ENCODE data around the gene COMMD2. TPM values are rescaled to one million over a fixed set of nuclear protein-coding genes. Genes with fewer than 3 reads are reported as not detected.

The COMMD2 gene
- total and polyA plus RNA-seq, 10 of the 15 experiments (the other 5 are each of a cell fraction or from before 2014, with no cell fraction given), result 23.0 to 97.0 (median 50.9) TPM

DNA sequence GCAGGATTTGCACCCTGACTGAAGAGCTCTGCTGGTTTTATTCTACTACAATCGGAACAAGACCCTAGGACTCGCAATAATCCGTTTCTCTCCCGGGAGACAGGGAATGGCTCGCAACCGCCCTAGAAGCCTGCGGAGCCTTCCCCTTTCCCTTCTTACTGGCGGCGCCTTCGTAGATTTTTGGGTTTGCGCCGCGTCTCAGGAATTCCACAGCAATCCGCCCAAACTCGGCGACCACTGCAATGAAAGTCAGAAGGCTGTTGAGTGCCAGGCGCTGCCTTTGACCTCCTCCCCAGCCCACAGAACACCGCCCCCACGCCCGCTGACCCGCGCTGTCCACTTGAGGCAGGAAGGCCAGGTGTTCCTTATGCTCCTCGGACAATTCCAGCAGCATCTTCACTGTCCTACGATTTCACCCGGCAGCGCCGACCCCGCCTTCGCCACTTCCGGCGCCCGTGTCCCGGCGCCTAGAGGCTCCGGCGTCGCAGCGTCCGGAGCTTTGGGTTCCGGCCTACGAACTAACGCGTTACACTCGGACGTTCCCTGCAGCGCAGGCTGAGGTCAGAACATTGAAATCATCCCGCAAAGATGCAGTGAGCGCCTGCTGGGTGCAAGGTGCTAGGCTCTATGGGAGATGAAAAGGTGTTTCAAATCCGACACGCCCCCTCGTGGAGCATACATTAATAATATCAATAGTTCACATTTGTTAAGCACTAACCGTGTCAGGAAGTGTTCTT lies at the start of gene COMMD2 (continued):
- TF ChIP-seq, protein P1, sequence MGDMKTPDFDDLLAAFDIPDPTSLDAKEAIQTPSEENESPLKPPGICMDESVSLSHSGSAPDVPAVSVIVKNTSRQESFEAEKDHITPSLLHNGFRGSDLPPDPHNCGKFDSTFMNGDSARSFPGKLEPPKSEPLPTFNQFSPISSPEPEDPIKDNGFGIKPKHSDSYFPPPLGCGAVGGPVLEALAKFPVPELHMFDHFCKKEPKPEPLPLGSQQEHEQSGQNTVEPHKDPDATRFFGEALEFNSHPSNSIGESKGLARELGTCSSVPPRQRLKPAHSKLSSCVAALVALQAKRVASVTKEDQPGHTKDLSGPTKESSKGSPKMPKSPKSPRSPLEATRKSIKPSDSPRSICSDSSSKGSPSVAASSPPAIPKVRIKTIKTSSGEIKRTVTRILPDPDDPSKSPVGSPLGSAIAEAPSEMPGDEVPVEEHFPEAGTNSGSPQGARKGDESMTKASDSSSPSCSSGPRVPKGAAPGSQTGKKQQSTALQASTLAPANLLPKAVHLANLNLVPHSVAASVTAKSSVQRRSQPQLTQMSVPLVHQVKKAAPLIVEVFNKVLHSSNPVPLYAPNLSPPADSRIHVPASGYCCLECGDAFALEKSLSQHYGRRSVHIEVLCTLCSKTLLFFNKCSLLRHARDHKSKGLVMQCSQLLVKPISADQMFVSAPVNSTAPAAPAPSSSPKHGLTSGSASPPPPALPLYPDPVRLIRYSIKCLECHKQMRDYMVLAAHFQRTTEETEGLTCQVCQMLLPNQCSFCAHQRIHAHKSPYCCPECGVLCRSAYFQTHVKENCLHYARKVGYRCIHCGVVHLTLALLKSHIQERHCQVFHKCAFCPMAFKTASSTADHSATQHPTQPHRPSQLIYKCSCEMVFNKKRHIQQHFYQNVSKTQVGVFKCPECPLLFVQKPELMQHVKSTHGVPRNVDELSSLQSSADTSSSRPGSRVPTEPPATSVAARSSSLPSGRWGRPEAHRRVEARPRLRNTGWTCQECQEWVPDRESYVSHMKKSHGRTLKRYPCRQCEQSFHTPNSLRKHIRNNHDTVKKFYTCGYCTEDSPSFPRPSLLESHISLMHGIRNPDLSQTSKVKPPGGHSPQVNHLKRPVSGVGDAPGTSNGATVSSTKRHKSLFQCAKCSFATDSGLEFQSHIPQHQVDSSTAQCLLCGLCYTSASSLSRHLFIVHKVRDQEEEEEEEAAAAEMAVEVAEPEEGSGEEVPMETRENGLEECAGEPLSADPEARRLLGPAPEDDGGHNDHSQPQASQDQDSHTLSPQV (IDR thresholded peaks at IDR 0.05), result no peak
- TF ChIP-seq POU2F2 (IDR thresholded peaks at IDR 0.05; ENCODE audit: borderline replicate concordance, low read depth, low read length) (peak; percentile 89), TBL1XR1 (IDR thresholded peaks at IDR 0.05; ENCODE audit: low read depth, low read length) (no peak; the same call in 1 of the 2 replicates), EED (IDR thresholded peaks at IDR 0.05; ENCODE audit: low read depth) (peak; percentile 54; the same call in 1 of the 2 replicates), NFYA (IDR thresholded peaks at IDR 0.05; ENCODE audit: borderline replicate concordance, low read depth, low read length) (no peak), DPF2 (IDR thresholded peaks at IDR 0.05) (no peak), RELA (IDR thresholded peaks at IDR 0.05; ENCODE audit: borderline replicate concordance, partially characterized antibody) (peak; percentile 87), WRNIP1 (IDR thresholded peaks at IDR 0.05; ENCODE audit: borderline replicate concordance, low read depth, low read length) (0 out of 2 replicates have a peak, but pooled peaks have one; percentile 66), ZSCAN29 (IDR thresholded peaks at IDR 0.05) (peak; percentile 53; the same call in 1 of the 2 replicates), STAT1 (conservative IDR thresholded peaks at IDR 0.05) (peak; percentile 95), YBX1 (IDR thresholded peaks at IDR 0.05) (no peak), SIX5 (IDR thresholded peaks at IDR 0.05; ENCODE audit: low read depth, low read length, severe bottlenecking) (peak; percentile 72), LARP7 (IDR thresholded peaks at IDR 0.05) (peak; percentile 93), JUNB (IDR thresholded peaks at IDR 0.05) (peak; percentile 28; the same call in 1 of the 2 replicates), NR2C1 (IDR thresholded peaks at IDR 0.05) (peak; percentile 78), IKZF2 (IDR thresholded peaks at IDR 0.05) (peak; percentile 44 to 50; a peak in 1 of 4 replicates), POLR2AphosphoS2 (IDR thresholded peaks at IDR 0.05; ENCODE audit: low read depth, low read length) (peak; percentile 74; the same call in 1 of the 2 replicates), KLF5 (IDR thresholded peaks at IDR 0.05; ENCODE audit: partially characterized antibody) (peak; percentile 62), RAD51 (IDR thresholded peaks at IDR 0.05) (no peak), MEF2B (IDR thresholded peaks at IDR 0.05; ENCODE audit: partially characterized antibody, poor library complexity, severe bottlenecking) (peak; percentile 51), ZNF274 (IDR thresholded peaks at IDR 0.05; ENCODE audit: insufficient read depth, insufficient read length) (no peak), ETV6 (conservative IDR thresholded peaks at IDR 0.05 in 1 of 2, IDR thresholded peaks at IDR 0.05 in 1 of 2; ENCODE audit: borderline replicate concordance in 1 of 2, low read depth in 1 of 2) (peak in 1 of 2 experiments; percentile 66; a peak in 1 of 4 replicates), MTA2 (IDR thresholded peaks at IDR 0.05; ENCODE audit: low read depth) (peak; percentile 17; the same call in 1 of the 2 replicates)
- TF ChIP-seq, protein P2, sequence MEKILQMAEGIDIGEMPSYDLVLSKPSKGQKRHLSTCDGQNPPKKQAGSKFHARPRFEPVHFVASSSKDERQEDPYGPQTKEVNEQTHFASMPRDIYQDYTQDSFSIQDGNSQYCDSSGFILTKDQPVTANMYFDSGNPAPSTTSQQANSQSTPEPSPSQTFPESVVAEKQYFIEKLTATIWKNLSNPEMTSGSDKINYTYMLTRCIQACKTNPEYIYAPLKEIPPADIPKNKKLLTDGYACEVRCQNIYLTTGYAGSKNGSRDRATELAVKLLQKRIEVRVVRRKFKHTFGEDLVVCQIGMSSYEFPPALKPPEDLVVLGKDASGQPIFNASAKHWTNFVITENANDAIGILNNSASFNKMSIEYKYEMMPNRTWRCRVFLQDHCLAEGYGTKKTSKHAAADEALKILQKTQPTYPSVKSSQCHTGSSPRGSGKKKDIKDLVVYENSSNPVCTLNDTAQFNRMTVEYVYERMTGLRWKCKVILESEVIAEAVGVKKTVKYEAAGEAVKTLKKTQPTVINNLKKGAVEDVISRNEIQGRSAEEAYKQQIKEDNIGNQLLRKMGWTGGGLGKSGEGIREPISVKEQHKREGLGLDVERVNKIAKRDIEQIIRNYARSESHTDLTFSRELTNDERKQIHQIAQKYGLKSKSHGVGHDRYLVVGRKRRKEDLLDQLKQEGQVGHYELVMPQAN (conservative IDR thresholded peaks at IDR 0.05), result peak; percentile 85
- TF ChIP-seq, protein P3, sequence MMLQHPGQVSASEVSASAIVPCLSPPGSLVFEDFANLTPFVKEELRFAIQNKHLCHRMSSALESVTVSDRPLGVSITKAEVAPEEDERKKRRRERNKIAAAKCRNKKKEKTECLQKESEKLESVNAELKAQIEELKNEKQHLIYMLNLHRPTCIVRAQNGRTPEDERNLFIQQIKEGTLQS (IDR thresholded peaks at IDR 0.05; ENCODE audit: borderline replicate concordance, extremely low read depth, low read depth, low read length), result no peak
